ENCODE measurements around the gene POMP.

DNA sequence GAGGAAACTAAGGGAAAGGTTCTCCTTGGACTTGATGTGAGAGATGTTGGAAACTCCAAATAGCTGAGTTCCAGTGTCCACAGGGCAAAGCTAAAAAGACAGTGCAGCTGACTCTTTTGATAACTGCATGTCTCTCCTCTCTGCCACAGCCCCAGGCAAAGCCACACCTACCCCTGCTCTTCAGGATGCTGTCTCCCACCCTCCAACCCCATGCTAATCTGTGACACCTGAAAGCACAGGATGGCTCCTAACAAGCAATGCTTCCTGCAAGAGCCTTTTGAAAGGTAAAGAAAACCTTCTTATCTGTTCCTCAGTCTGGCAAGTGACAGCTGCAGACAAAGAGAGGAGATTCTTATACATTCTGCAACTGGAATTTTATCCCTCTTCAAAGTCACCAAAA is 45.4 kb downstream of the POMP start:
- TF ChIP-seq, protein P1, sequence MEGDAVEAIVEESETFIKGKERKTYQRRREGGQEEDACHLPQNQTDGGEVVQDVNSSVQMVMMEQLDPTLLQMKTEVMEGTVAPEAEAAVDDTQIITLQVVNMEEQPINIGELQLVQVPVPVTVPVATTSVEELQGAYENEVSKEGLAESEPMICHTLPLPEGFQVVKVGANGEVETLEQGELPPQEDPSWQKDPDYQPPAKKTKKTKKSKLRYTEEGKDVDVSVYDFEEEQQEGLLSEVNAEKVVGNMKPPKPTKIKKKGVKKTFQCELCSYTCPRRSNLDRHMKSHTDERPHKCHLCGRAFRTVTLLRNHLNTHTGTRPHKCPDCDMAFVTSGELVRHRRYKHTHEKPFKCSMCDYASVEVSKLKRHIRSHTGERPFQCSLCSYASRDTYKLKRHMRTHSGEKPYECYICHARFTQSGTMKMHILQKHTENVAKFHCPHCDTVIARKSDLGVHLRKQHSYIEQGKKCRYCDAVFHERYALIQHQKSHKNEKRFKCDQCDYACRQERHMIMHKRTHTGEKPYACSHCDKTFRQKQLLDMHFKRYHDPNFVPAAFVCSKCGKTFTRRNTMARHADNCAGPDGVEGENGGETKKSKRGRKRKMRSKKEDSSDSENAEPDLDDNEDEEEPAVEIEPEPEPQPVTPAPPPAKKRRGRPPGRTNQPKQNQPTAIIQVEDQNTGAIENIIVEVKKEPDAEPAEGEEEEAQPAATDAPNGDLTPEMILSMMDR (conservative IDR thresholded peaks at IDR 0.05; ENCODE audit: low read depth, low read length) = no peak
- no peak for TF ChIP-seq POLR2A (IDR thresholded peaks at IDR 0.05; ENCODE audit: low read depth, low read length)
- no peak for TF ChIP-seq MAZ (IDR thresholded peaks at IDR 0.05; ENCODE audit: borderline replicate concordance, low read depth, low read length)
- TF ChIP-seq RFX5 (IDR thresholded peaks at IDR 0.05; ENCODE audit: low read depth, low read length) = no peak
- no peak for TF ChIP-seq RCOR1 (IDR thresholded peaks at IDR 0.05; ENCODE audit: insufficient replicate concordance, low read length)
- no peak for TF ChIP-seq CEBPB (IDR thresholded peaks at IDR 0.05; ENCODE audit: low read depth, low read length)
- no peak for TF ChIP-seq BHLHE40 (IDR thresholded peaks at IDR 0.05; ENCODE audit: low read depth, low read length)
- no peak for TF ChIP-seq SMC3 (IDR thresholded peaks at IDR 0.05; ENCODE audit: low read depth, low read length)
- TF ChIP-seq, protein P2, sequence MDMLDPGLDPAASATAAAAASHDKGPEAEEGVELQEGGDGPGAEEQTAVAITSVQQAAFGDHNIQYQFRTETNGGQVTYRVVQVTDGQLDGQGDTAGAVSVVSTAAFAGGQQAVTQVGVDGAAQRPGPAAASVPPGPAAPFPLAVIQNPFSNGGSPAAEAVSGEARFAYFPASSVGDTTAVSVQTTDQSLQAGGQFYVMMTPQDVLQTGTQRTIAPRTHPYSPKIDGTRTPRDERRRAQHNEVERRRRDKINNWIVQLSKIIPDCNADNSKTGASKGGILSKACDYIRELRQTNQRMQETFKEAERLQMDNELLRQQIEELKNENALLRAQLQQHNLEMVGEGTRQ (IDR thresholded peaks at IDR 0.05; ENCODE audit: low read depth, low read length) = no peak
- TF ChIP-seq FOS (IDR thresholded peaks at IDR 0.05; ENCODE audit: low read depth, low read length) = no peak
- TF ChIP-seq MXI1 (IDR thresholded peaks at IDR 0.05; ENCODE audit: borderline replicate concordance, low read depth, low read length) = no peak
- TF ChIP-seq RAD21 (IDR thresholded peaks at IDR 0.05; ENCODE audit: low read length) = no peak
- no peak for TF ChIP-seq MAFK (IDR thresholded peaks at IDR 0.05; ENCODE audit: low read depth, low read length)

Measured in IMR-90 (cell line).